HFFc6 (cell line): ENCODE data around the gene CATSPERE. TPM values are rescaled to one million over a fixed set of nuclear protein-coding genes. Genes with fewer than 3 reads are reported as not detected.
A peak's percentile ranks its signal among the peaks of the same experiment; 100 is the strongest.

Experiments
- DNase-seq: peaks from one replicate; pipeline ENCODE4 v3.0.0-alpha.2; 2018
- H3K27ac Mint-ChIP-seq: 2 replicates; pipeline ENCODE4 v1.8.0; 2020; ENCODE audit warnings: mild to moderate bottlenecking, mixed read lengths
- H3K27me3 Mint-ChIP-seq: 2 replicates; pipeline ENCODE4 v1.8.0; 2021; ENCODE audit warnings: mild to moderate bottlenecking, moderate library complexity, mixed read lengths; ENCODE audit not compliant: insufficient read depth
- H3K36me3 Mint-ChIP-seq: 2 replicates; pipeline ENCODE4 v1.8.0; 2021; ENCODE audit warnings: low read depth, mixed read lengths
- H3K4me1 Mint-ChIP-seq: 2 replicates; pipeline ENCODE4 v1.8.0; 2020; ENCODE audit warnings: low read depth, mixed read lengths
- H3K4me3 Mint-ChIP-seq: 2 replicates; pipeline ENCODE4 v1.8.0; 2020; ENCODE audit warnings: mild to moderate bottlenecking, moderate library complexity, mixed read lengths
- H3K9me3 Mint-ChIP-seq: 2 replicates; pipeline ENCODE4 v1.8.0; 2020; ENCODE audit warnings: mild to moderate bottlenecking, mixed read lengths
- total RNA-seq, 6 experiments: library from RNA; stranded (reverse); fragmentation: NEBNext Ultra II Directional; extraction: Animal tissue kit (Norgen Biotek cat#: 25700); gene quantifications; 2 replicates in 1 of 6; 3 replicates in 5 of 6; pipeline ENCODE4 v1.2.3, GENCODE V29; 2021
- TF ChIP-seq, protein P1 (sequence below): fragments of 200-600 bp; sonication (generic); IDR thresholded peaks from 2 replicates; pipeline ENCODE4 v1.5.0; 2021; ENCODE audit warnings: antibody characterized with exemption, mild to moderate bottlenecking

The CATSPERE gene
- total RNA-seq, 6 experiments from 2014 or later = 0.15 to 0.74 (median 0.34) TPM

DNA sequence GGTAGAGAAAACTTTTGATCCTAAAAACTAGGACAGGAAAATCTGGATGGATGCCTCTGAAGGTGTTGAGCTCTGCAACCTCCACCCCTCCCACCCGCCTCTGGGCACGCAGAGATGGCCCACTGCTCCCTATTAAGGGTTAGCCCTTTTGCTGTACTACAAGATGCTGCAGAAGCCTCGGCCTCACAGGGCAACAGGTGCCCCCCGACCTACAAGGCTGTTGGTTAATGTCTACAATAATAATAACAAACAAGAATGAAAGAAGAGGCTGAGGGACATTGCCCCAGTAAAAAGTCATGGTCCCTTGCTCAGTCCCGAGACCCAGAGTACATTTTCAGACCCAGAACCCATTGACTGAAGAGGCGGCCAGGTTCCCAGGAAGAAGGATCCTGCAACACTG lies 184.3 kb downstream of the CATSPERE start:
- TF ChIP-seq, protein P1, sequence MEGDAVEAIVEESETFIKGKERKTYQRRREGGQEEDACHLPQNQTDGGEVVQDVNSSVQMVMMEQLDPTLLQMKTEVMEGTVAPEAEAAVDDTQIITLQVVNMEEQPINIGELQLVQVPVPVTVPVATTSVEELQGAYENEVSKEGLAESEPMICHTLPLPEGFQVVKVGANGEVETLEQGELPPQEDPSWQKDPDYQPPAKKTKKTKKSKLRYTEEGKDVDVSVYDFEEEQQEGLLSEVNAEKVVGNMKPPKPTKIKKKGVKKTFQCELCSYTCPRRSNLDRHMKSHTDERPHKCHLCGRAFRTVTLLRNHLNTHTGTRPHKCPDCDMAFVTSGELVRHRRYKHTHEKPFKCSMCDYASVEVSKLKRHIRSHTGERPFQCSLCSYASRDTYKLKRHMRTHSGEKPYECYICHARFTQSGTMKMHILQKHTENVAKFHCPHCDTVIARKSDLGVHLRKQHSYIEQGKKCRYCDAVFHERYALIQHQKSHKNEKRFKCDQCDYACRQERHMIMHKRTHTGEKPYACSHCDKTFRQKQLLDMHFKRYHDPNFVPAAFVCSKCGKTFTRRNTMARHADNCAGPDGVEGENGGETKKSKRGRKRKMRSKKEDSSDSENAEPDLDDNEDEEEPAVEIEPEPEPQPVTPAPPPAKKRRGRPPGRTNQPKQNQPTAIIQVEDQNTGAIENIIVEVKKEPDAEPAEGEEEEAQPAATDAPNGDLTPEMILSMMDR = no peak
- DNase-seq = no peak
- Mint-ChIP-seq H3K27me3 (peaks cover 22% of the 10 kb centered on the region), H3K4me1 (no peaks in the 10 kb centered on the region), H3K4me3 (no peak overlapping the region), H3K27ac (no peak overlapping the region), H3K36me3 (no peaks in the 10 kb centered on the region), H3K9me3 (no peaks in the 10 kb centered on the region)

DNA sequence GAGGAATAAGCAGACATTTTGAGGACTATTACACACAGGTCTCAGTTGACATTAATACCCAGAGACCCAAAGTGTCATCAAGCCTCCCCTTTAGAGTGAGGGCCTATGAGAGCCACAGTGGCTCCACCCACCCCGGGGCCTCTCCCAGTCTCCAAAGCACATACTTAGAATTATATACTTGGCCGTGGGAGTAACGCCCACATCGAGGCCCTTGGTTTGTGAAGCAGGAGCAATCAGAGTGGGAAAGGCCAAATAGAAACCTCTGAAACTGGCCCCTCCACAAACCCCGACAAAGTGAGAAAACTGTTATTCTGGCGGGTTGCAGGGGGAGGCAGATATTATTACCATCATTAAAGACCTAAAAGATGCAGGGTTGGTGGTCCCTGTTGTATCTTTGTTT lies 184.8 kb downstream of the CATSPERE start:
- peaks cover 23% of the 10 kb centered on the region for H3K27me3 Mint-ChIP-seq
- no peaks in the 10 kb centered on the region for H3K36me3 Mint-ChIP-seq
- TF ChIP-seq, protein P1 = no peak
- no peak for DNase-seq
- no peak overlapping the region for H3K4me3 Mint-ChIP-seq
- no peak overlapping the region for H3K27ac Mint-ChIP-seq
- H3K4me1 Mint-ChIP-seq = no peaks in the 10 kb centered on the region
- no peaks in the 10 kb centered on the region for H3K9me3 Mint-ChIP-seq

DNA sequence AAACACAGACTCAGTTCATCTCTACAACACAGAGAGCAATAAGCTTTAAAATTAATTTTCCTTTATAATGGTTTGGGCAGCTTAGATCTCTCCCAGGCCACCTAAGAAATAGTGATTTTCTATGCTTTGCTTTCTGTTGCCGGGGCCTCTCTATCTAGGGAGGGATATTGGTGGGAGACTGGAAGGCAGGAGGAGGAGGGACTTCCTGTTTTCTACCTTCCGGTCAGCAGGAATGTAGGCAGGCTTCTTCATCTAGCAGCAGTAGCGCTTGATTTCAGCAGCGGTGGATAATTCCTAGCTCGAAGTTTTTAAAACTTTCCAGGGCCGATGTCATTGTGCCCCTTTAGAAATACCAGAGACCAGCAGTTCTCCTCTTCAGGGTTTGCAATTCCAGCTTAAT lies 186.7 kb downstream of the CATSPERE start:
- Mint-ChIP-seq H3K9me3 (no peaks in the 10 kb centered on the region), H3K27me3 (peaks cover 23% of the 10 kb centered on the region), H3K36me3 (no peaks in the 10 kb centered on the region), H3K4me3 (no peak overlapping the region), H3K27ac (no peak overlapping the region), H3K4me1 (peaks cover 9% of the 10 kb centered on the region)
- TF ChIP-seq, protein P1 = no peak
- no peak for DNase-seq

DNA sequence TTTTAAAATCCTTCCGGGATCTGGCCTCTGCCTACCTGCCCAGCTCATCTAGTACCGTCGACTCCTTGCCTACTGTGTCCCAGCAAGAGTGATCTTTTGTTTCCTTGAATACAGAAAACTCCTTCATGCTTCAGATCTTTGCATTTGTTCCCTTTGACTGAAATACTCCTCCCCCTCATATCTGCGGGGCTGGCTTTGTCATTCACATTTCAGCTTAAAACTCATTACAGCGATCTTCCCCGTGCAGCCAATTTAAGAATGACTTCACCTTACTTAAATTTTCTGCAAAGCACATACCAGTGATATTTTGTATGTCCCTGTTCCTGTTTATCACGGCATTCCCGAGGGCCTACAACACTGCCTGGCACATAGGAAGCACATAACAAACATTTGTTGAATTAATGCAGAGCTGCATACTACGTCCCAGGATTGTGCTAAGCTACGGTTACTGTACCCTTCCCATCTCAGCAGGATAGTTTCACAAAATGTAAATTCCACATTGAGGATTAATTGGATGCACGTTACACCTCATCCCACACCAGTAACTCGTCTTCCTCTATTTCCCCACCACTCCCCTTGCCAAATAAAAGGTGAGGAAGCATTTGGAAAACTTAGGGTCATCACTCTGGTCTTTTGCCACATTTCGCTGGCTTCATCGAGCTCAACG lies 191.0 kb downstream of the CATSPERE start:
- H3K27ac Mint-ChIP-seq = peak overlapping the region; percentile 49; the same call in 1 of the 2 replicates
- peaks cover 3% of the 10 kb centered on the region for H3K36me3 Mint-ChIP-seq
- DNase-seq = no peak
- H3K27me3 Mint-ChIP-seq = peaks cover 1% of the 10 kb centered on the region
- peaks cover 9% of the 10 kb centered on the region for H3K4me1 Mint-ChIP-seq
- H3K4me3 Mint-ChIP-seq = peak overlapping the region; percentile 89
- TF ChIP-seq, protein P1 = no peak
- no peaks in the 10 kb centered on the region for H3K9me3 Mint-ChIP-seq

DNA sequence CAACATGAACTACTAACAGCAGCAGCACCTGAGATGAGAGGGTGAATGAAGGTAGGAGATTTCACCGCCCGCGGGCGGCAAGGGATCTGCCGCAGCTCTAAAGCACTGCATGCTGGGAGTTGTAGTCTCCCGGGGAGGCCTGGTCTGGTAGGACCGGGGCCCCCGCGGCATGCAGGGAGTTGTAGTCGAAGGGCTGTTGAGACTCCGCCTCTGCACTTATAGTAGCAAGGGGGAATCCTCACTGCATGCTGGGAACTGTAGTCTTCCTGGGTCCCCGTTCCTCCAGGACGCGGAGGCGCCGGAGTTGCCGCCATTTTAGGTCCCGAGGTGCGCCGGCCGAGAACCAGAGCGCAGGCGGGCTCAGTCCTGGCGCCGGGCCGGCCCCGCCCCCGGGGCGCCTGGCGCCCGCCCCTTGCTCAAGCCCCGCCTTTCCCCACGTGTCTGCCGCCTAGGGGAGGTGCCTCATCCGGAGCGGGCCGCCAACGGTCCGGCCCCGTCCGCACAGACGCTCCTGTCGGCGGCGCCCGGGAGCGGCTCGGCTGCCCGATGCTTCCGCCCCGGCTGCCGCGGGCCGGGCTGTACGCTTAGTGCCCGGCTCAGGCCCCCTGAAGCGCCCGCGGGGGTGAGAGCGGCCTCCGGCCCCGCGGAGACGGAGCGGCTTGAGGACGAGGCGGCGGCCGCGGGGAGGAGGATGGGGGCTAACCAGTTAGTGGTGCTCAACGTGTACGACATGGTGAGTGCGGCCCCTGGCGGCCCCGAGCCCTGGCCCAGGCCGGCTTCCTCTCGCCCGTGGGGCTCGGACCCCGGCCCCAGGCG lies 191.8 kb downstream of the CATSPERE start, which contains the start of gene DESI2:
Gene DESI2, plus strand, starts transcription at position 504 of the 816 bp plus-strand sequence. Its CDS starts 188 bp downstream, at position 692.
- H3K4me3 Mint-ChIP-seq = peak within 1 kb of the TSS; percentile 89

More for the DNA sequence above, 191.8 kb downstream of the CATSPERE start, which contains the start of gene DESI2:
- no peaks in the 10 kb centered on the region for H3K9me3 Mint-ChIP-seq
- TF ChIP-seq, protein P1 = peak; percentile 77
- H3K36me3 Mint-ChIP-seq = peaks cover 10% of the 10 kb centered on the region
- peaks cover 9% of the 10 kb centered on the region for H3K4me1 Mint-ChIP-seq
- H3K27ac Mint-ChIP-seq = peak within 1 kb of the TSS; percentile 49; the same call in 1 of the 2 replicates
- peak; percentile 99 for DNase-seq
- peaks cover 1% of the 10 kb centered on the region for H3K27me3 Mint-ChIP-seq
